OCI-LY7 (cell line): ENCODE measurements around the gene POLR1D. TPM values are rescaled to one million over a fixed set of nuclear protein-coding genes. Genes with fewer than 3 reads are reported as not detected.

Experiments
- BruUV-seq: library from RNA; stranded (reverse); fragments of 400-500 nt; replicated peaks from 2 replicates; lab custom pipeline; 2021; lab: Mats Ljungman, UMichigan
- CTCF ChIA-PET: fragments of 300-600 bp; sonication (Branson Sonifier 250); formaldehyde crosslinking; loops from one replicate; lab custom pipeline; 2022; ENCODE audit warnings: antibody characterized with exemption; ENCODE audit not compliant: unreplicated experiment; lab: Charles Lee
- POLR2A ChIA-PET: fragments of 300-600 bp; sonication (Branson Sonifier 250); formaldehyde crosslinking; loops from one replicate; lab custom pipeline; 2022; ENCODE audit warnings: antibody characterized with exemption; lab: Charles Lee
- DNase-seq: peaks from one replicate; pipeline ENCODE4 v3.0.0-alpha.2; 2015; ENCODE audit warnings: low spot score
- H2AFZ ChIP-seq: fragments of 200-600 bp; sonication (generic), shearing (Covaris generic); 2 replicates; pipeline ENCODE4 v1.6.1; 2014; ENCODE audit warnings: mild to moderate bottlenecking, antibody characterized with exemption, low read length, moderate library complexity
- H3K27ac ChIP-seq: fragments of 200-600 bp; sonication (generic); 2 replicates; pipeline ENCODE4 v1.5.1; 2014; ENCODE audit warnings: mixed run types, low read depth, mild to moderate bottlenecking, moderate library complexity, low read length, inconsistent platforms; ENCODE audit not compliant: poor library complexity, severe bottlenecking
- H3K36me3 ChIP-seq: fragments of 200-600 bp; sonication (generic); 2 replicates; pipeline ENCODE4 v1.6.1; 2014; ENCODE audit warnings: mild to moderate bottlenecking, antibody characterized with exemption, low read length, moderate library complexity, mixed read lengths; ENCODE audit not compliant: insufficient read depth
- H3K4me1 ChIP-seq: fragments of 200-600 bp; sonication (generic); 2 replicates; pipeline ENCODE4 v1.5.1; 2014; ENCODE audit warnings: mild to moderate bottlenecking, low read length; ENCODE audit not compliant: insufficient read depth, poor library complexity, severe bottlenecking
- H3K4me2 ChIP-seq: fragments of 200-600 bp; sonication (generic); 2 replicates; pipeline ENCODE4 v1.6.1; 2014; ENCODE audit warnings: mild to moderate bottlenecking, low read length
- H3K4me3 ChIP-seq: fragments of 200-600 bp; sonication (generic); 2 replicates; pipeline ENCODE4 v1.5.1; 2014; ENCODE audit warnings: mild to moderate bottlenecking, low read depth, low read length; ENCODE audit not compliant: poor library complexity, severe bottlenecking
- H3K79me2 ChIP-seq: fragments of 200-600 bp; sonication (generic); 2 replicates; pipeline ENCODE4 v1.6.1; 2016; ENCODE audit warnings: low read depth, mild to moderate bottlenecking, low read length, moderate library complexity, mixed read lengths; ENCODE audit not compliant: insufficient read depth
- H3K9me2 ChIP-seq: fragments of 200-600 bp; sonication (generic); 2 replicates; pipeline ENCODE4 v1.6.1; 2016; ENCODE audit warnings: mild to moderate bottlenecking, low read length, mixed read lengths; ENCODE audit not compliant: insufficient read depth
- H3K9me3 ChIP-seq: fragments of 200-600 bp; sonication (generic); 2 replicates; pipeline ENCODE4 v1.6.1; 2014; ENCODE audit warnings: mild to moderate bottlenecking, mixed run types, low read length, mixed read lengths
- H4K20me1 ChIP-seq: fragments of 200-600 bp; sonication (generic); 2 replicates; pipeline ENCODE4 v1.6.1; 2014; ENCODE audit warnings: mild to moderate bottlenecking, antibody characterized with exemption, low read length, moderate library complexity, mixed read lengths; ENCODE audit not compliant: insufficient read depth
- CTCF ChIP-seq: fragments of 200-600 bp; sonication (generic); conservative IDR thresholded peaks from 2 replicates; pipeline ENCODE4 v1.5.1; 2014; ENCODE audit warnings: mild to moderate bottlenecking, antibody characterized with exemption, low read length, moderate library complexity, mixed read lengths
- EZH2phosphoT487 ChIP-seq: fragments of 200-600 bp; sonication (generic); IDR thresholded peaks from 2 replicates; pipeline ENCODE4 v1.6.1; 2018; ENCODE audit warnings: low read depth, borderline replicate concordance, mild to moderate bottlenecking, mixed run types, antibody characterized with exemption, low read length, moderate library complexity, mixed read lengths
- intact Hi-C: fragments of 100-400 bp; cut with micrococcal nuclease; formaldehyde crosslinking; loops from one replicate; pipeline ENCODE4 v1.10.0; 2022; ENCODE audit not compliant: unreplicated experiment
- total RNA-seq, 2 experiments: library from RNA; depleted of rRNA in 1 of 2; stranded (reverse); fragments of >200 nt in 1 of 2; shearing (Covaris generic) in 1 of 2; gene quantifications; 2 replicates each; pipeline ENCODE4 v1.2.3, GENCODE V29; 2014 to 2022

The POLR1D gene
- total RNA-seq, 2 experiments from 2014 or later: 115 to 174 TPM

- Histone ChIP-seq H3K9me3 (no peaks in the 10 kb centered on the region), H3K9me2 (no peaks in the 10 kb centered on the region), H3K79me2 (0 out of 2 replicates have a peak, but pooled peaks cover 3% of the 10 kb centered on the region), H3K27ac (no peak overlapping the region), H3K4me3 (no peak overlapping the region), H4K20me1 (no peaks in the 10 kb centered on the region), H3K36me3 (peaks cover 48% of the 10 kb centered on the region), H3K4me2 (no peak overlapping the region), H2AFZ (no peak overlapping the region), H3K4me1 (no peaks in the 10 kb centered on the region)
- ChIA-PET CTCF (no interaction called here), POLR2A (interaction anchor here (0.9 kb wide), 1 partner anchor 14 kb away, joined by 3 read pairs; no protein-coding TSS in a partner anchor)
- TF ChIP-seq CTCF: no peak
- TF ChIP-seq EZH2phosphoT487: no peak
- intact Hi-C loops: no loop called here
- DNase-seq: no peak
- BruUV-seq: no TSS peak
These were observed 41.2 kb downstream of the POLR1D start for GRCh38 chr13:27662738-27663470.

GRCh38 chr13:27663947-27664346 lies 42.3 kb downstream of the POLR1D start:
- Histone ChIP-seq H4K20me1 (no peaks in the 10 kb centered on the region), H3K4me3 (no peak overlapping the region), H3K4me2 (no peak overlapping the region), H3K4me1 (no peaks in the 10 kb centered on the region), H3K27ac (no peak overlapping the region), H3K79me2 (no peaks in the 10 kb centered on the region), H3K9me3 (no peaks in the 10 kb centered on the region), H3K36me3 (peaks cover 45% of the 10 kb centered on the region; the same call in 1 of the 2 replicates), H2AFZ (no peak overlapping the region), H3K9me2 (no peaks in the 10 kb centered on the region)
- TF ChIP-seq EZH2phosphoT487 (no peak), CTCF (no peak)
- no peak for DNase-seq
- no TSS peak for BruUV-seq
- ChIA-PET POLR2A (interaction anchor here (0.9 kb wide), 1 partner anchor 13 kb away, joined by 3 read pairs; no protein-coding TSS in a partner anchor), CTCF (no interaction called here)
- intact Hi-C loops: no loop called here

GRCh38 chr13:27665333-27665732 lies 43.6 kb downstream of the POLR1D start:
- TF ChIP-seq EZH2phosphoT487 (no peak), CTCF (0 out of 2 replicates have a peak, but pooled peaks have one; percentile 17)
- no peak overlapping the region for H3K27ac ChIP-seq
- POLR2A ChIA-PET: no interaction called here
- no peaks in the 10 kb centered on the region for H4K20me1 ChIP-seq
- no peak overlapping the region for H3K4me3 ChIP-seq
- intact Hi-C loops: no loop called here
- H3K36me3 ChIP-seq: peaks cover 32% of the 10 kb centered on the region; the same call in 1 of the 2 replicates
- no peak for DNase-seq
- H3K9me3 ChIP-seq: no peaks in the 10 kb centered on the region
- CTCF ChIA-PET: no interaction called here
- H3K9me2 ChIP-seq: no peaks in the 10 kb centered on the region
- no peaks in the 10 kb centered on the region for H3K4me1 ChIP-seq
- BruUV-seq: no TSS peak
- no peak overlapping the region for H3K4me2 ChIP-seq
- H3K79me2 ChIP-seq: no peaks in the 10 kb centered on the region
- H2AFZ ChIP-seq: no peak overlapping the region
